ENCODE measurements around the gene MAN2A2.

- TF ChIP-seq CTCF (IDR thresholded peaks at IDR 0.05) (no peak), POLR2A (IDR thresholded peaks at IDR 0.05) (no peak)
Observed at GRCh38 chr15:90887037-90887481, 16.0 kb upstream of the MAN2A2 start.
